NCI-H2171 treated with DMSO at 0.1 percent for 48 hours (cell line): ENCODE measurements around the gene MLPH.

Experiments used
- DNase-seq: peaks from one replicate; lab custom pipeline; 2025; lab: John Stamatoyannopoulos, UW

Gene MLPH

DNA sequence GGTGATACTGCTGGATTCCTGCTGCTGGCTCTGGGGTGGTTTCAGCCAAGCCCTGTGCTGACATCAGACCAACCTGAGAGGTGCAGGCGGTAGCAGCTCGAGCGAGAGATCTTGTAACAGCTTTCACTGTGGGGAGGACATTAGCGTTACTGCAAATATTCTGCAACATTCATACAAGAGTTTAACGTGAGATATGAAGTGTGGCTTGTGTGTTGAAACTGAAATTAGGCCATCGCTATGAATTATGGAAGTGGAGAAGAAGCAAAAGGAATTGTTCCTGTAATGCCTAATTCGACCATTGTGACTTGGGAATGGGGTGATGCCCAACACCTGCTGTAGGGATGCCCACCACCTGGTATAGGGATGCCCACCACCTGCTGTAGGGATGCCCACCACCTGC is 6.5 kb upstream of the MLPH start:
- no peak for DNase-seq

DNA sequence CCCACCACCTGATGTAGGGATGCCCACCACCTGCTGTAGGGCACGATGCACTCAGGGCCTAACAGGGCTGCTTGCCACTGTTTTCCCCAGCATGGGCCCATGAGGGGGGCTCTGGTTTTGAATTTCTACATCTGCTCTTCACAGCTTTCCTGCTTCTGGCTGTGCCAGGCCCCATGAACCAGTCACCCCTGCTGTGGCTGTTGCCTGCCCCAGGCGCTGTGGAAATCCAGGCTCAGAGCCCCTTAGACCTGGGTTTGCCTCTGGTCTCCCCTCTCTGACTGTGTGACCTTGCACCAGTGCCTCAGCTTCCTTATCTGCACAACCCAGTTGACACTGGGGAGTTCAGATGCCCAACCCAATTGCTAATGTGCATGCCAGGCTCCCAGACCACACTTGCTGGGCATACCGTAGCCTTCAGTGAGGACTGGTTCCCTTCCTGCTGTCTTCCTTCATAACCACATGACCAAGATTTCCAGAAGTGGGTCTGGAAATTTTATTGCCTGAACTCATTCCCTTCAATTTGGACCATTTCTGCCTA is 6.0 kb upstream of the MLPH start:
- DNase-seq, result no peak

DNA sequence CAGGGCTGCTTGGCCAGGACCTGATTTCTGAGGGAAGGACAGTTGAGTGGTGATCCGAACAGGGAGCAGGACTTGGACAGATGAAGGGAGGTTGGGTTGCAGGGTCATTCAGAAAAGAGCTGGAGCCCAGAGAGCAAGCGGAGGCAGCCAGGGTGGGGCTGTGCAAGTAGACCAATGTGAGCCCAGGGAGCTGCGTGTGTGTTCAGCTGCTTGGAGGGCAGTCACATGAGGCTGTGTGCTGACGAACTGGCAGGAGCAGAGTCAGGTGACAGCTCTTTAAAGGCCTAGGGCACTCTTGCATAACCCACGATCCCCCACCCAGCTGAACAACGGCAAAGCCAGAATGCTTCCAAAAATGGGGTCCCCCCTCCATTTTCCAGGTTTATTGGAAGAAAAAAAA is 4.6 kb upstream of the MLPH start:
- no peak for DNase-seq

DNA sequence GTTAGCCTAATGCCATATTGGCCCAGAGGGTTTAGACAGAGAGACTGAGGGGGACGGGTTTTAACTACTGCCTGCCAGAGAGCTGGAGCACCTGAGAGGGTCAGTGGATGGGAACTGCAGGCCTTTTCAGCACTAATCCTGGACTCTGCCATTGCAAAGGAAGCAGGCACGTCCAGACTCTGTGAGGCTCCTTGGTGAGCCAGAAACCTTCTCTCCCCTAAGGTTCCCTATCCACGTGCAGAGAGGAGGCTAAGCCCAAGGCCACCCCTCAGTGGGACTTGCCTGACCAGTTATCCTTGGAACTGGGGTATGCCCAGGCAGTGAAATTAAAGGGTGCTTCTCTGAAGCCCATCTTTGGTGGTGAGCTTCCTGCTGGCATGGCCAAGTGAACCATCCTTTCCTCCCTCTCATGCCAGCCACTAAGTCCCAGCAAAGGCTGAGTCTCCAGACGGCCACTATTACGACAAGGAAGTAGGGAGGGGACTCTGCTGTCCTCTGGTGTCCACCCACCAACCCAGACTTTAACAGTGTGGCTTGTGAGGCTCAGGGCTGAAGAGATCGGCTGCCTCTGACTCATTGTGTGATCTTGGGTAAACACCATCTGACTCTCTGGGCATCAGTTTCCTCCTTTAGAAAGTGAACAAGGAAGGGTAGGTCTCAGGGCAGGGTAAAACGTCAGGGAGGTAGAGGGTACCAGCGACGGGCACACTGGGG is 3.9 kb upstream of the MLPH start:
- no peak for DNase-seq

DNA sequence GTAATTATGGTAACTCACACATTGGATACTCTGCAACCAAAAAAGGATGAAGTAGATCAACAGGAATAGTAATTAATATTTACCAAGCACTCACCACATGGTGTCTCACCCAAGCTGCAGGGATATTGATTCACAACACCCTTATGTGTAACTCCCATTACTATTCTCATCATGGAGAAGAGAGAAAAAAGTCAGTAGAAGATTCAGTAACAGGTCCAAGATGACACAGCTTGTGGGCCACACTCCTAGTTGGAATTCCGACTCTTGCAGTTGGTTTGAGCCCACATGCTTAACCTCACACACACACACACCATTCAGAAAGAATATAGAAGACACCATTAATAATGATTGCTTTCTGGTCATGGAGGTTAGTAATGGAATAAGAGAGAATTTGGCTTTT is 1.7 kb upstream of the MLPH start:
- DNase-seq, result no peak

DNA sequence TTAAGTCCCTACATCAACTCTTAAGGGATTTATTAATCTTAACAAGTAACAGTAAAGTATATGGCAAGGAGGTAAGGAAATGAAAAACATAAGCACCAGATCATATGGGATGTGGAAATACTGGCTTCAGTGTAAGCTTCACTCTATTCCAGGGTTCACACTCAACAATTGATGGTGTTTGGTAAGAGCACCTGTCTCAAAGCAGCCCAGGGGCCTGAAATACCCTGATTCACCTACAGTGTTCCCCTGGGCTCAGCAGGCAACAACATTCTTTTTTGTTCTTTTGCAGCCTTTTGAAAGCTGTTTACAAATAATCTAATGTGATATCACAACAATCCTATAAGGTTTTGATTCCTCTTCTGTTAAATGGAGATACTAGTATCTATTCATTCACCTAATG is 1.2 kb upstream of the MLPH start:
- DNase-seq, result no peak

DNA sequence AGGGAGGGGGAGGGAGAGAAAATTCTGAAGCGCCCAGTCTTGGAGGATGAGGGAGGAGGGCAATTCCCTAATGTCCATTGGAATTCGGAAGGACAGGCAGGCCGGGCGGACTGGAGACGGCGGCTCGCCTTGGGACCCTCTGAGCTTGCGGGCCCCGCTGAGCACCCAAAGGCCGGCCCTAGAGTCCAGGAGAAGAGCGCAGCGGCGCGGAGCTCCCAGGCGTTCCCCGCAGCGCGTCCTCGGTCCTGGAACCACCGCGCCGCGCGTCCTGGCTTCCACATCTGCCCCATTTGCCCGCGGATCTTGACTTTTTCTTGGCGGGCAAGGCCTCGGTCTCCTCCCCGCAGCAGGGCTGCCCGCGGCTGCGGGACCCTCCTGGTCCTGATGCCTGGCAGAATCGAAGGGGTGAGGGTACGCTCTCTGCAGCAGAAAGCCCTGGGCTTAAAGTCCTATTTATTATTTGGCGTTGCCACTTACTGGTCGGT is 675 bp upstream of the MLPH start:
- no peak for DNase-seq

DNA sequence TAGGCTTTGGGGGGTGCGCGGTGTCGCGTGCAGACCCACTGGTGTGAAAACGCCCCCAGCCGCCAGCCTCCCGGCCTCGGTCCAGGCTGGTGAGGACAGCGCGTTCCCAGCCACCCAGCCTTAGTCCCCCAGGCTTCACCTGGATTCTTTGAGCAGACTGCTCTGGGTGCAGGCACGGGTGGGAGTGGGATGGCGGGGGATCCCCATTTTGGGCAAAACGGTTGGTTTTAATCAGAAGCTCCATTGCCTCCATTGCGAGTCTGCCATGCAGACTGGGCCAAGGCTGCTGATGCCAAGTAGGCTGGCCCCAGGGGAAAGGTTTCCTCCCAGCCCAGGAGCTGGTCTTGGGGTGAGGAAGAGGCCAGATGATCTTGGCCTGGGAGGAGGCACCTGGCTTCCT is 445 bp downstream of the MLPH start:
- no peak for DNase-seq

DNA sequence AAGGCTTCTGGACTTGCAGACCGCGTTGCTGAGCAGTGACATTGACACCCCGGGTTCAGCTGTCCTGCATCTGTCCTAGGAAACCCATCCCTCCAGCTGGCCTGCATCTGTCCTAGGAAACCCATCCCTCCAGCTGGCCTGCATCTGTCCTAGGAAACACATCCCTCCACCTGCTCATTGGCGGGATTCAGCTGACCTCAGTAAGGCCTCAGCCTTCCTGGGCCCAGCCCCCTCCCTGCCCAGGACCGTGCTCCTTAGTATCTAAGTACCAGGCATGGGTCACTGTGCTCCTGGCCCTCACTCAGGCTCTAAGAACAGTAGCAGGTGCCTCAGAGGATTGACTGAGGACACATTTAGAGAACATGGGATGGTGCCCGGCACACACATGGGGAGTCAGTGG is 1.2 kb downstream of the MLPH start:
- no peak for DNase-seq

DNA sequence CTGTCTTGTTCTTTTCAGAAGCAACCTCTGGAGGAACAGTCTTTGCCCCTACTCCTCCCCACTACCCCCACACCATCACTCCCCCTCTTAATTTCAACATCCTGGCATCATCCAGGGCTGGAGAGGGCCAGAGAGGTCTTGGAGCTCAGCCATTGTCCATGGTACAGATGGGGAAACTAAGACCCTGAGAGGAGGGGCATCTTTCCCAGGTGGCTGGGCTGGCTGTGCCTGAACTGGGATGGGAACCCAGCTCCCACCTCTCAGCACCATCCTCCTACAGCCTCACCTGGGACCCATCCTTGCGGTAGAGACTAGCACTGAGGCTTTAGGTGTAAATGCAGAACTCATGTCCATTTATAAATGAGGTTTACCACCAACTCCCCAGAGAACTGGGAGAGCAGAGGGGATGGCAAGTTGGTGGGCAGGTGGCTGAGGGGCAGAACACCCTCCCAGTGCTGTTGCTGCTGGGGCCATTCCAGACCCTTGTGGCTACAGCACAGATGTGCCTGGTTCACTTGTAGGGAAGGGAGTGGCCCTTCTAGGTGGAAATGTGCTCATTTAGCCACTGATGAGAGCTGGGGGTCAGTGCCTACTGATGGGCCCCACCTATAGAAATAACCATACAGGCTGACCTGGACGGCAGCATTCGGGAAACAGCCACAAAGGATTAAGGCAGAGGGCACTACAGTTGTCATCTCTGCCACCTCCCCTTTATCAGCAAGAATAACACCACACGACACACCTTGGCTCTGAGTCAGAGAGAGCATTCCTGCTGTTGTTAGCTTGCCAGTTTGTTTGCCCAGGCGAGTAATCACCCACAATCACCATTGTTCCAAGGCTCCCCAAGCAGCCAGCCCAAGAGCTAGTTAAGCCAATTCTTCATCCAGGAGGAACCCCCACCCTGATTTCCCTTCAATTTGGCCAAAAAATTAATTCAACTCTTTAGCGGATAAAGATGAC is 2.1 kb downstream of the MLPH start:
- DNase-seq, result no peak

DNA sequence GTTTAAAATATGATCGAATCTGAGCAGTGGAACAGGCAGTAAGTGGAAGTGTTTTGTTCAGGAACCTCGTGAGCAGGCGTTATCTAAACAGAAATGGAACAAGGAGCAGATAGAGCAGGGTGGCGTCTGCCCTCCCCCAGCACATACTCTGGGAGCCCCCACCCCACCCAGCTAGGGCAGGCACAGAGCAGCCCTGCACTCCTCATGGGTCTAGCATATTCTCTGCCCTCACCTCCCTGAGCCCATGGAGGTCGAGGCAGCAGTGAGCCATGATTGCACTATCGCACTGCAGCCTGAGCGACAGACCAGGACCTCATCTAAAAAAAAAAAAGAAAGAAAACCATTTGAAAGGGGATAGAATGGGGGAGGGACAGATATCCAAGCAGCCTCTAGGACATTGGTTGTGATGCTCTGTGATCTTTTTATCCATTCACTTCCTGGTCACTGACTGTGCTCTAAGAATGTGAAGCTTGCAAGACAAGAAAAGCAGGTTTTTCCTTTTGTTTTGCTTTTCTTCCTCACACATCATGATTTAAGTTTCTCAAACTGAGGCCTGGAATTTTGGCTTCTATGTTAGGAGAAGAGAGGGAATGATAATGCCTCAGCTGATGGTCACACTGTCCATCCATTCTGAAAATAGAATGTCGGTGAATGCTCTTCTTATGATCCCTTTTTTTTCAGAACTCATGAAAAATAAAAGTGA is 3.1 kb downstream of the MLPH start:
- no peak for DNase-seq

DNA sequence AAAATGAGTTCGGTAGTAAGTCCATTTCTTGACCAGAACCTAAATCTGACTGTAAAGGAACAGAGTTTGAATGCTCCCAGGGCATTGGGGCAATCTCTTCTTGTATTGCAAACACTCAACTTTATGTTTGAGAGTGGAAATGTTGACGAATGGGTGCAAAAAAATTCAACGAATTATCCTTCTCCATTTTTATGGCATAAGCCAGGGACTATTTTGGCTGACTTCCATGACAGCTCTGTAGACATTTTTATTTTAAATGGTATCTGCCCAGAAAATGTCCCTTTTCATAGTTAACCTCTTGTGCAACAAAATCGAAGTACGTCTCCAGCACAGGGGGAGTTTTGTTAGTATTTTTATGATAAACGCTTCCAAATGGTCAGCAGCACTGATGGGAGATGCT is 3.7 kb downstream of the MLPH start:
- DNase-seq, result no peak

DNA sequence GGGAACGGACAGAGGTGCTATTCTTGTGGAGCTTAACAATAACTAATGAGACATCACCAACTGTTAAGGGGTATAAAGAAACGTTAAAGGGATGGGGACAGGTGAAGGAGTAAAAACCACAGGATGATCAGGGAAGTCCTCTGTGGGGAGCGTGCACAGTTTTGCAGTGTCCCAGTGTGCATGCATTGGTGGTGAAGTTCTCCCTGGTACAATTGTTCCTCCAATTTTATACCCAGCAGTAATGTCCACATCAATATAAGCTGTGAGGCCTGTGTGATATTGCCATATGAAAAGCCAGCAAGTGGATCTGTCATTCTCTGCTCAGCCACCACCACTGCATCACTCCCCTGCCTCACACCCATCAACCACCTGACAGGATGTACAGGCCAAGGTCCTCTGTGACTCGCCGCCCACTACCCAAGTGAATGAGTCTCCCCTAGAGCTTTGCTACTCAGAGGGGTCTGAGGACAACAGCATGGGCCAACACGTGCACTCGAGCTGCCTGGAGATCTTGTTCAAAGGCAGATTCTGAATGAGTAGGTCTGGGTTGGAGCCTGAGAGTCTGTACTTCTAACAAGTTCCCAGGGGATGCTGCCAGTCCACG is 4.6 kb downstream of the MLPH start:
- no peak for DNase-seq

DNA sequence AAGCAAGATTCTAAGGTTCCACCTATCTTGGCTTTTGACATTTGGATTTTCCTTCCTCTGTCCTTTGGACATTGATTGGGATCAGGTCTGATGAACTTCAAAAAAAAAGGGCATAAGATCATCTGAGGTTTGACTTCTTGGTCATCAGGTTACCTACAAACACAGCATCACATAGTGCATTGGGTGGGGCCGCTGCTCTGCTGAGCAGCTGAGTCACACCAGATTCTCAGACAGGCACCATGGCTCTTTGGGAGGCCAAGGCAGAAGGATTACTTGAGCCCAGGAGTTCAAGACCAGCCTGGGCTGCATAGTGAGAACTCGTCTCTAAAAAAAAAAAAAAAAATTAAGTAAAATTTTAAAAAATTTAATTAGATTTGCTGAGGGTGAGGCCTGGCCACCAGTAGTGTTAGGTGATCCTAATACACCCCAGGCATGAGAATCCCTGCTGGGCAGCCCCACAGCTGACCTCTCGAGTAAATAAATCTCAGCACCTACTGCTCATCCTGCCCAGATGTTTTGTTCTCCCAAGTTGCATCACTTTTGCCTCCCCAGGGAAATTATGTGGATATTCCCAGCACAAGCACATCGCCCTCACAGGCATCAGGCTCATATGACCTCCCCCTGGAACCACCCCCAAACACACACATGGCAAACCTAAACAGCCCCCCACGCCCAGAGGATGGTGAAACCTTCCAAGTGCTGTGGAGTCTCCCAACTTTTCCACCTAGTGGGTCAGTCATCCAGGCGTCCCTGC is 5.3 kb downstream of the MLPH start:
- no peak for DNase-seq

DNA sequence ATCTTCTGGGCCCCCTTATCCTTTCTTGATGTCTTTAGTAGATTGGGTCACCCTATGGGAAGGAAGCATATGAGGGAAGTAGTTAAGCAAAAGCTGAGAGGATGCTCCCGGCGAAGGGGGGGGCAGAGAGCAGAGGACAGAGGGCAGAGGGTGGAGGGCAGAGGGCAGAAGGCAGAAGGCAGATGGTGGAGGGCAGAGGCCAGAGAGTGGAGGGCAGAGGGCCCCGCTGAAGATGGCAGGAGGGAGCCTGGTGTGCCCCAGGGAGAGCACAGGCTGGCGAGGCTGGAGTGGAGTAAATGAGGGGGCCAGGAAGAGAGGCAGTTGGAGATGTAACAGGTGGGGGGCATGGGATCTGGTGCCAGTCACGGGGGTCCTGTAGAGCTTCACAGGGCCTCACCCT is 7.0 kb downstream of the MLPH start:
- no peak for DNase-seq

DNA sequence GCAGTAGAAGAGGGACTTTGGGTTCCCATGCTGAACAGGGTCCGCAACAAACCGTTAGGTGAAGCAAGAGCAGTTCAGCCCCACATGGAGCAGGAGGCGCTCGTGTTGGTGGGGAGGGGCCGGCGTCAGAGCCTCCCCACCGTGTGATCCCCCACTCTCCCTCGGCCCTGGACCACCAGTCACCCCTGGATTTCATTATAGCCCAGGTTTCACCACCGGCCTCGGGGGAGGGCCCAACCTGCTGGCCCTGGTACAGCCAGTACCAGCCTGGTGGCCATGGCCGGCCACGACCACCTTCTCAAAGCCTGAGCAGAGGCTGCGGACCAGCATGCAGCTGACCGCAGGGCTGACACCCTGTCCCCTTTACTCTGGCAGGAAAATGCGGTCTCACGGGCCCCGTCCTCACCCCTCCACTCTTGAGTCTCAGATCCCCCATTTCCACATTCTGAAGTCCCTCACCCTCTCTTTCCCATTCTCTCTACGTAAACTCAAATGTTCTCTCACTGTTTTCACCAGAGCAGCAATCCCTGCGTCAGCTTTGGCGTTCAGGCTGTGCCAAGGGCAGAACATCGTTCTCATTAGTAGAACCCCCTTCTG is 8.6 kb downstream of the MLPH start:
- DNase-seq, result no peak

DNA sequence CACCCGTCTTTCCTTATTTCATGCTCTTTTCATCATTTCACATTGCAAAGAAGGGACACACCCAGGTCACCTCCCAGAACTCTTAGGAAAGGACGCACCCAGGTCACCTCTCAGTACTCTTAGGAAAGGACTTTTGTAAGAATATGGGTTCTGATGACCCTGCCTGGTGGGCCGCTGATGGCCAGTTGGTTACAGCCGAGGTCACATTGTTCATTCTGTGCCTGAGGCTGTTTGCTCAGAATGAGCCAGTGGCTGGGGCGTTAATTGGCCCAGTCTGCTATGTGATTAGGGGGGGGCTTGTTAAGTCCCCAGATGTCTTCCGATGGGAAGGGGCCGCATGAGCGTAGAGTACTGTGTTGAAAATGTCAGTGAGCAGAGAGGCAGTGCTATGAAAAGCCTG is 9.4 kb downstream of the MLPH start:
- DNase-seq, result no peak

DNA sequence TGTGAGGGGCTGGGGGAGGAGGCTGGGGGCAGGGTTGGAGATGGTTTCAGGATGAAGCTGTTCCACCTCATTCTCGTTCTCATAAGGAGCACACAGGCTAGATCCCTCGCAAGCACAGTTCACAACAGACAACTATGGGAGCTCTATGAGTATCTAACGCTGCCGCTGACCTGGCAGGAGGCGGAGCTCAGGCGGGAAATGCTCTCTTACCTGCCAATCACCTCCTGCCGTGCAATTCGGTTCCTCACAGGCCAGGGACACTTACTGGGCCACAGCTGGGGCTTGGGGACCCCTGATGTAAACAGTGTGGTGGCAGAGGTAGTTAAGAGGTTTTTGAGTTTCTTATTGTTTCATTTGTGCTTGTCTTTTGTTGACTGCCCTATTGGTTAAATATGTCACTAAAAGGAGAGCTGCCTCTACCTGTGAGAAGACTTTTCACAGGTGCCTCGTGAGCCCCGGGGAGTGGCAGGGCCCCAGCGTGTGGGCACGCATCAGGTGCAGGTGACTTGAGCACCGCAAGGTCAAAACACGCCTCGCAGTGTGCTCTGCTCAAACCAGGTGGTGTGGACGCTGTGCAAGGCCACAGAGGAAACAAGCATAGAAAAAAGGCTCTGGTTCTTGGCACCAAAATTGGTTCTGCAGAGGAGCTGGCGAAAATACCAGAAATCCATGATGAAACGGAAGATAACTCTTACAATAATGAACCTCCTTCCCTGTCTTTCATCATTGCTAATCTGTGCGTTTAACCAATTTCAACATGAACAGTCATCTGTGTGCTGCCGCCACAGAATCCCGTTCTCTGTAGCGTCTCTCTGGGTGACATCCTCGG is 10.2 kb downstream of the MLPH start:
- DNase-seq, result no peak

DNA sequence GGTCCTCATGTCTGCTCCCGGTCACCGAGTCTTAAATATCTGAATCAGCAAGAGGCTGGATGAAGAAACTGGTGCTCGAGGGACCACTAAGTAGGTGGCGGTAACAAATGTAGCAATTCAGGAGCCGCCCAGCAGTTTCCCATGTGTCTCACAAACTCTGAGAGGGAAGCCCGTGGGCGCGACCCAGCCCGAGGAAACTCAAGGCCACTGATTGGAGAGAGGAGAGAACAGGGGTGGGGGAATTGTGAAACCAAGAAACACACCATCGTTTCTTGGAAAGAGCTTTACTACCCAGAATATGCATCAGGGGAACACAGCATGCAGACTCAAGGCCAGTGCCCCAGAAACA is 10.8 kb downstream of the MLPH start:
- DNase-seq, result no peak

DNA sequence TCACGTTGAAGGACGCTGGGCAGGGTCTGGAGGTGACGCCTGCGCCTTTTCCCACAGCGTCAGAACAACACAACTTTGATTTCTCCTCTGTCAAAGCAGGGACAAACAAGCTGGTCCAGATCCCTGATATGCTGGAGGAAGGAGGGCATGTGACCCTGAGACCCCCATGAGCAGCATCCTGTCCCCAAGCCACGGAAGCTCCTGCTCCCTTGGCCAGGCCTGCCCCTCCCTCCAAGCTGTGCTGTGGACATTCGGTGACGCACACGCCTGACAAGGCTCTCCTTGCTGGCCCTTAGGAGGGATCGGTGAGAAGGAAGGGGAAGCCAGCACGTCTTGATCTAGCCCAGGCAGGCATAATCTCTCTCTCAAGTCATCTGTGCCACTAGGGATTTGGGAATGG is 11.3 kb downstream of the MLPH start:
- no peak for DNase-seq
